Mesenchymal stem cell (in vitro differentiated cells and primary cell): ENCODE measurements around the gene CHCHD6.

Experiments used
- DNase-seq: peaks from one replicate; pipeline ENCODE4 v3.0.0-alpha.2; 2013
- H2AFZ ChIP-seq: one replicate; pipeline ENCODE4 v1.6.1; 2013; ENCODE audit warnings: low read depth, mild to moderate bottlenecking, control low read depth, inconsistent platforms, low read length, moderate library complexity
- H2AK5ac ChIP-seq: 2 replicates; pipeline ENCODE4 v1.6.1; 2013; ENCODE audit warnings: low read length, moderate library complexity, mild to moderate bottlenecking, inconsistent platforms; ENCODE audit not compliant: severe bottlenecking
- H2BK120ac ChIP-seq: one replicate; pipeline ENCODE4 v1.6.1; 2013; ENCODE audit warnings: low read depth, mild to moderate bottlenecking, inconsistent platforms, low read length, moderate library complexity
- H2BK12ac ChIP-seq, 2 experiments: one replicate each; pipeline ENCODE4 v1.6.1; 2013; ENCODE audit warnings: inconsistent platforms in 2 of 2, low read length in 2 of 2, mild to moderate bottlenecking in 2 of 2, moderate library complexity in 2 of 2, control low read depth in 1 of 2
- H2BK15ac ChIP-seq: one replicate; pipeline ENCODE4 v1.6.1; 2013; ENCODE audit warnings: mild to moderate bottlenecking, low read depth, inconsistent platforms; ENCODE audit not compliant: poor library complexity, severe bottlenecking
- H2BK5ac ChIP-seq: 2 replicates; pipeline ENCODE4 v1.6.1; 2013; ENCODE audit warnings: low read depth, mild to moderate bottlenecking, low read length, control low read depth, inconsistent platforms; ENCODE audit not compliant: poor library complexity, severe bottlenecking
- H3K14ac ChIP-seq, 2 experiments: one replicate each; pipeline ENCODE4 v1.6.1; 2013; ENCODE audit warnings: inconsistent platforms in 2 of 2, low read length in 2 of 2, control low read depth in 1 of 2, mild to moderate bottlenecking in 1 of 2, moderate library complexity in 1 of 2
- H3K18ac ChIP-seq, 2 experiments: one replicate each; pipeline ENCODE4 v1.6.1; 2013; ENCODE audit warnings: inconsistent platforms in 2 of 2, low read length in 2 of 2, control low read depth in 1 of 2, low read depth in 1 of 2, mild to moderate bottlenecking in 1 of 2
- H3K23ac ChIP-seq, 2 experiments: one replicate each; pipeline ENCODE4 v1.6.1; 2013; ENCODE audit warnings: inconsistent platforms in 2 of 2, low read length in 2 of 2, mild to moderate bottlenecking in 2 of 2, moderate library complexity in 2 of 2, control low read depth in 1 of 2
- H3K27ac ChIP-seq: 2 replicates; pipeline ENCODE4 v1.5.1; 2013; ENCODE audit warnings: mild to moderate bottlenecking, moderate library complexity, low read length, control low read depth, inconsistent platforms; ENCODE audit not compliant: poor library complexity, severe bottlenecking
- H3K27me3 ChIP-seq, 2 experiments: 2 replicates each; pipeline versions ENCODE4 v1.6.1 to v1.7.0; 2013; ENCODE audit warnings: low read length in 2 of 2, mild to moderate bottlenecking in 2 of 2, moderate library complexity in 2 of 2, control low read depth in 1 of 2, inconsistent platforms in 1 of 2; ENCODE audit not compliant: control insufficient read depth in 1 of 2, insufficient read depth in 1 of 2
- H3K36me3 ChIP-seq, 2 experiments: 2 replicates each; pipeline versions ENCODE4 v1.6.1 to v1.7.0; 2013; ENCODE audit warnings: low read length in 2 of 2, control low read depth in 1 of 2, inconsistent platforms in 1 of 2, low read depth in 1 of 2, mild to moderate bottlenecking in 1 of 2; ENCODE audit not compliant: insufficient read depth in 2 of 2, control insufficient read depth in 1 of 2
- H3K4ac ChIP-seq, 2 experiments: one replicate each; pipeline ENCODE4 v1.6.1; 2013; ENCODE audit warnings: inconsistent platforms in 2 of 2, low read length in 2 of 2, mild to moderate bottlenecking in 2 of 2, moderate library complexity in 2 of 2, control low read depth in 1 of 2, low read depth in 1 of 2
- H3K4me1 ChIP-seq: 2 replicates; pipeline ENCODE4 v1.6.1; 2013; ENCODE audit warnings: low read depth, low read length, control low read depth; ENCODE audit not compliant: control insufficient read depth, insufficient read depth
- H3K4me2 ChIP-seq: 2 replicates; pipeline ENCODE4 v1.6.1; 2013; ENCODE audit warnings: low read length, mild to moderate bottlenecking, inconsistent platforms; ENCODE audit not compliant: poor library complexity, severe bottlenecking
- H3K4me3 ChIP-seq, 2 experiments: 2 replicates each; pipeline versions ENCODE4 v1.5.1 to v1.7.0; 2013; ENCODE audit warnings: low read length in 2 of 2, mild to moderate bottlenecking in 2 of 2, control low read depth in 1 of 2, low read depth in 1 of 2; ENCODE audit not compliant: insufficient read depth in 1 of 2
- H3K79me1 ChIP-seq: replicated peaks from 2 replicates; pipeline ENCODE4 v1.6.1; 2013; ENCODE audit warnings: mild to moderate bottlenecking, control low read depth, low read length, inconsistent platforms; ENCODE audit not compliant: poor library complexity, severe bottlenecking
- H3K9ac ChIP-seq: 2 replicates; pipeline ENCODE4 v1.7.0; 2013; ENCODE audit warnings: mild to moderate bottlenecking, low read length, moderate library complexity
- H3K9me3 ChIP-seq: 2 replicates; pipeline ENCODE4 v1.7.0; 2013; ENCODE audit warnings: mild to moderate bottlenecking, low read length; ENCODE audit not compliant: control insufficient read depth
- H4K8ac ChIP-seq: one replicate; pipeline ENCODE4 v1.6.1; 2013; ENCODE audit warnings: inconsistent platforms, mild to moderate bottlenecking, low read length, moderate library complexity
- H4K91ac ChIP-seq: one replicate; pipeline ENCODE4 v1.6.1; 2013; ENCODE audit warnings: mild to moderate bottlenecking, low read length, inconsistent platforms
- WGBS: methylation state at CpG from one replicate; pipeline ENCODE4 v1.1.7; 2013; ENCODE audit warnings: mixed read lengths; 5-methylcytosine and 5-hydroxymethylcytosine counted together

The CHCHD6 gene

DNA sequence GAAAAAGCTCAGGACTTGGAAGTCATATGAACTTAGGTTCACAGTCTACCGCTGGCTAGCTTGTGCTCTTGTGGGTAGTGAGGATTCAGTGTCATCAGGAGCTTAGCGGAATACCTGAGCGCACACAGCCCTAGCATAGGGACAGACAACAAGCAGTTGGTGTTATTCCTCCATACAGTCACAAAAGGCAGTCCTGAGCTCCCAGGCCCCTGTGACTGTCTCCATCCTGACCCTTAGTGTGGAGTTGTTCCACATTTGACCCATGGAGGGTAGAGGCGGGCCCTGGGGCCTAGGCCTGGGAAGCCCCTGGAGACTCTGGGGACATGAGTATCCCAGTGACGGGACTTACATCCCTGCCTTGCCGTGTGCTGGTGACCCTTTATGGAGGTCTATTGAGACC, 147.3 kb downstream of the CHCHD6 start:
- Histone ChIP-seq H2BK120ac (peak overlapping the region; percentile 36), H3K4me1 (peaks cover 32% of the 10 kb centered on the region), H2BK12ac (peak overlapping the region in 1 of 2 experiments; percentile 14), H2BK15ac (no peak overlapping the region), H2AFZ (no peak overlapping the region), H3K23ac (no peak overlapping the region), H2BK5ac (peak overlapping the region; percentile 4), H3K27ac (peak overlapping the region; percentile 86), H3K18ac (peak overlapping the region in 1 of 2 experiments; percentile 59), H3K27me3 (no peaks in the 10 kb centered on the region), H3K4me2 (no peak overlapping the region), H3K4me3 (no peak overlapping the region), H3K9me3 (no peaks in the 10 kb centered on the region), H4K91ac (peak overlapping the region; percentile 46), H3K9ac (no peak overlapping the region), H4K8ac (peak overlapping the region; percentile 45), H3K4ac (no peak overlapping the region), H3K14ac (no peak overlapping the region), H3K79me1 (peaks cover 9% of the 10 kb centered on the region), H2AK5ac (peak overlapping the region; percentile 77), H3K36me3 (peaks cover 0 to 2% of the 10 kb centered on the region in 2 experiments)
- 94% methylated on average over 6 of the region's 6 CpGs for WGBS
- DNase-seq, result no peak

- no peak overlapping the region for H2BK15ac ChIP-seq
- H3K18ac ChIP-seq, result peak overlapping the region in 1 of 2 experiments; percentile 71
- no peak overlapping the region for H2BK120ac ChIP-seq
- WGBS, result 98% methylated on average over 6 of the region's 6 CpGs
- no peak overlapping the region for H2BK5ac ChIP-seq
- no peak overlapping the region for H3K4me3 ChIP-seq
- no peak overlapping the region for H3K23ac ChIP-seq
- no peak overlapping the region for H3K4ac ChIP-seq
- peaks cover 9% of the 10 kb centered on the region for H3K79me1 ChIP-seq
- no peak overlapping the region for H3K4me2 ChIP-seq
- H3K9me3 ChIP-seq, result no peaks in the 10 kb centered on the region
- no peak overlapping the region for H2AFZ ChIP-seq
- no peak overlapping the region for H3K27ac ChIP-seq
- peak overlapping the region; percentile 19 for H4K91ac ChIP-seq
- no peaks in the 10 kb centered on the region for H3K27me3 ChIP-seq
- DNase-seq, result no peak
- peaks cover 32% of the 10 kb centered on the region for H3K4me1 ChIP-seq
- H2BK12ac ChIP-seq, result peak overlapping the region; percentile 2 to 59
- H4K8ac ChIP-seq, result no peak overlapping the region
- H3K9ac ChIP-seq, result no peak overlapping the region
- H2AK5ac ChIP-seq, result peak overlapping the region; percentile 77
- H3K14ac ChIP-seq, result no peak overlapping the region
- H3K36me3 ChIP-seq, result peaks cover 0 to 2% of the 10 kb centered on the region in 2 experiments
Measured at GRCh38 chr3:126851934-126852333, 147.9 kb downstream of the CHCHD6 start.

DNA sequence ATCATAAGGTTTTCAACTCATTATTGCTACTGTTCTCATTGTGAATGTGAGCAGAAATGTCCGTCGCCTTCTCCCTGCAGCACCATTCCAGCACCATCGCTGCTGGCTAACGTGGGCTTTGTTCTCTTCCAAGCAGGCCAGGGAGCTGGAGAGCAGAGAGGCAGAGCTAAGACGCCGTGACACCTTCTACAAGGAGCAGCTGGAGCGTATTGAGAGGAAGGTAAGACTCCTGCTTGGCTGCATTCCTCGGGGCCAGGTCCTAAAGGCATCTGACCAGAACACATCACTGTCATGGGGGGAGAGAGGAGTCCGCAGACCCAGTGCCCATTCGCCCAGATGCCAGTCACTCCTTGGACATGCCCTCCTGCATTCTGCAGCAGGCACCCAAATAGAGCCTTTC, 148.5 kb downstream of the CHCHD6 start:
- Histone ChIP-seq H3K4me3 (no peak overlapping the region), H3K23ac (no peak overlapping the region), H2BK5ac (no peak overlapping the region), H2BK120ac (no peak overlapping the region), H4K91ac (no peak overlapping the region), H3K4ac (no peak overlapping the region), H3K79me1 (peaks cover 9% of the 10 kb centered on the region), H3K18ac (no peak overlapping the region), H3K27me3 (no peaks in the 10 kb centered on the region), H3K14ac (no peak overlapping the region), H3K9ac (no peak overlapping the region), H4K8ac (no peak overlapping the region), H3K36me3 (peaks cover 0 to 2% of the 10 kb centered on the region in 2 experiments), H2BK12ac (peak overlapping the region in 1 of 2 experiments; percentile 37), H3K4me2 (no peak overlapping the region), H3K4me1 (peaks cover 29% of the 10 kb centered on the region), H2AFZ (no peak overlapping the region), H2AK5ac (peak overlapping the region; percentile 46), H2BK15ac (no peak overlapping the region), H3K27ac (no peak overlapping the region), H3K9me3 (no peaks in the 10 kb centered on the region)
- whole genome bisulfite sequencing, result 95% methylated on average over 10 of the region's 10 CpGs
- DNase-seq, result no peak

- no peaks in the 10 kb centered on the region for H3K9me3 ChIP-seq
- no peak overlapping the region for H3K4me3 ChIP-seq
- H3K36me3 ChIP-seq, result peaks cover 0 to 2% of the 10 kb centered on the region in 2 experiments
- H3K9ac ChIP-seq, result no peak overlapping the region
- H4K8ac ChIP-seq, result no peak overlapping the region
- no peak overlapping the region for H3K4me2 ChIP-seq
- H3K27ac ChIP-seq, result no peak overlapping the region
- H3K14ac ChIP-seq, result no peak overlapping the region
- H3K4ac ChIP-seq, result no peak overlapping the region
- H3K23ac ChIP-seq, result no peak overlapping the region
- no peak overlapping the region for H2BK5ac ChIP-seq
- H2BK15ac ChIP-seq, result no peak overlapping the region
- H2AK5ac ChIP-seq, result no peak overlapping the region
- peaks cover 36% of the 10 kb centered on the region for H3K4me1 ChIP-seq
- peaks cover 6% of the 10 kb centered on the region for H3K79me1 ChIP-seq
- no peak overlapping the region for H4K91ac ChIP-seq
- H2AFZ ChIP-seq, result no peak overlapping the region
- no peak for DNase-seq
- no peak overlapping the region for H2BK12ac ChIP-seq
- no peaks in the 10 kb centered on the region for H3K27me3 ChIP-seq
- 97% methylated on average over 4 of the region's 5 CpGs for WGBS
- no peak overlapping the region for H3K18ac ChIP-seq
- no peak overlapping the region for H2BK120ac ChIP-seq
Measured at GRCh38 chr3:126854666-126855065, 150.6 kb downstream of the CHCHD6 start.
